Stimulated activated CD8-positive, alpha-beta memory T cell treated with anti-CD3 and anti-CD28 coated beads, Interleukin-4, amount 100 ng/mL, for 1 hour (primary cell): ENCODE data around the gene TPRA1.

ENCODE experiments used
- DNase-seq, 2 donors: peaks; one replicate each; pipeline ENCODE4 v3.0.0-alpha.2; 2020; ENCODE audit warnings: low read depth in 2 of 2, low spot score in 1 of 2

TPRA1 gene

GRCh38 chr3:127590593-127591465 lies at the start of gene TPRA1:
TSS of gene TPRA1 (minus strand) at chr3:127590733. CDS start at chr3:127580146, 10,587 bp downstream.
- peak; percentile 51 to 52 for DNase-seq

- DNase-seq = no peak
These were observed 49.5 kb upstream of the TPRA1 start for GRCh38 chr3:127640042-127640355.

GRCh38 chr3:127639173-127640041 lies 48.9 kb upstream of the TPRA1 start:
- DNase-seq = no peak

GRCh38 chr3:127637971-127638370 lies 47.4 kb upstream of the TPRA1 start:
- no peak for DNase-seq

GRCh38 chr3:127637546-127637945 lies 47.0 kb upstream of the TPRA1 start:
- no peak for DNase-seq

- no peak for DNase-seq
These were observed 44.1 kb upstream of the TPRA1 start for GRCh38 chr3:127634653-127635052.

- no peak for DNase-seq
These were observed 41.7 kb upstream of the TPRA1 start for GRCh38 chr3:127632035-127632820.

GRCh38 chr3:127630811-127631714 lies 40.5 kb upstream of the TPRA1 start:
- DNase-seq = no peak

GRCh38 chr3:127629467-127630403 lies 39.2 kb upstream of the TPRA1 start:
- no peak for DNase-seq

- DNase-seq = no peak
These were observed 38.4 kb upstream of the TPRA1 start, which contains the start of gene PODXL2 for GRCh38 chr3:127628788-127629466. TSS of gene PODXL2 (plus strand) at chr3:127629185. CDS start at chr3:127629220, 35 bp downstream.

- no peak for DNase-seq
These were observed 37.9 kb upstream of the TPRA1 start for GRCh38 chr3:127628426-127628787.

- no peak for DNase-seq
These were observed 35.3 kb upstream of the TPRA1 start for GRCh38 chr3:127625821-127626220.

- DNase-seq = no peak
These were observed 33.5 kb upstream of the TPRA1 start for GRCh38 chr3:127624063-127624462.

GRCh38 chr3:127622772-127623576 lies 32.4 kb upstream of the TPRA1 start:
- DNase-seq = no peak

GRCh38 chr3:127622031-127622430 lies 31.5 kb upstream of the TPRA1 start:
- no peak for DNase-seq

- DNase-seq = no peak
These were observed 30.3 kb upstream of the TPRA1 start for GRCh38 chr3:127620637-127621375.

GRCh38 chr3:127618891-127619290 lies 28.4 kb upstream of the TPRA1 start:
- no peak for DNase-seq
